ENCODE measurements around the gene GPR31. TPM values are rescaled to one million over a fixed set of nuclear protein-coding genes. Genes with fewer than 3 reads are reported as not detected.

Gene GPR31
- total RNA-seq, 1 donor from 2014 or later = not detected

- H3K36me3 Mint-ChIP-seq (ENCODE audit: unreplicated experiment) = no peaks in the 10 kb centered on the region
- DNase-seq (ENCODE audit: extremely low spot score, unreplicated experiment) = no peak
- no peaks in the 10 kb centered on the region for H3K27me3 Mint-ChIP-seq (ENCODE audit: unreplicated experiment)
- H3K27ac Mint-ChIP-seq (ENCODE audit: unreplicated experiment) = no peak overlapping the region
- H3K9me3 Mint-ChIP-seq (ENCODE audit: unreplicated experiment) = no peaks in the 10 kb centered on the region
- H3K4me3 Mint-ChIP-seq (ENCODE audit: unreplicated experiment) = no peak overlapping the region
- TF ChIP-seq CTCF (IDR thresholded peaks at IDR 0.05) = no peak
- no peaks in the 10 kb centered on the region for H3K4me1 Mint-ChIP-seq (ENCODE audit: unreplicated experiment)
Observed at GRCh38 chr6:167124753-167125152, 33.0 kb downstream of the GPR31 start.

DNA sequence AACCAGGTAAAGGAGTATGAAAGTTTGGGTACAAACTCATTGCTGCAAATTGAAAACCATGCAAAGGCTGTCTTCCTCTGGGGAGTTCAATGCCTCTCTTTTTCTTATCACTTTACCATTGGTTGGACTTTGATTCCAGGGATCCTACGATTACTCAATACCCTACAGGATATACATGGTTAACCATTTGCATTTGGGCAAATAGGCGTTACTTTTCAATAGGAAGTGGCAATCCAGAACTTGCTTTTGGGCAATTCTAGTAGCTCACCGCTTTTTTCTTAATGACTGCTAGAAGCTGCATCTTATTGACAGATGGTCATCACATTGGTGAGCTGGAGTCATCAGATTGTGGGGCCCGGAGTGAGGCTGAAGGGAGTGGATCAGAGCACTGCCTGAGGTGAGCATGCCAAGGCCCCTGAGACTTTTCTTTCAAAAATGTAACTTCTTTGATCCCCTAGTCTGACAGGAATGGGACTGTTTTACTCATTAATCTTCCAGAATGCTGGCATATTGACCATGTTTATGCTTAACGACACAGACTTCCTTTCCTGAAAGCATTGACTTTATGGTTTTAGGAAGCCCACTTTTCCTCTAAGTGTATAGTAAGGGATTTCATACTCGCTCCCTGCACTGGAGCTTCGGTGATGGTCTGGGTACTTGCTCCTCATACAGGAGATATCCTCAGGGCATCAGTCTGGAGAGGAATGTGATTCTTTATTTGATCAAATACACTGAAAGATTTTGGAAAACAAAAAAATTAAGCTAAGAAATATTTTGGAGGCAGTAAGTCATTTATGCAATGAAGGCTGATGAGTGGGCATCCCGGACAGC is 34.7 kb downstream of the GPR31 start, which contains the start of gene CCR6:
CCR6 (plus strand) TSS at position 270 of the 831 bp plus-strand sequence. CDS start 13,039 bp downstream, outside the sequence.
- Mint-ChIP-seq H3K36me3 (ENCODE audit: unreplicated experiment) (no peaks in the 10 kb centered on the region), H3K27ac (ENCODE audit: unreplicated experiment) (no peak within 1 kb of the TSS), H3K27me3 (ENCODE audit: unreplicated experiment) (no peaks in the 10 kb centered on the region), H3K4me3 (ENCODE audit: unreplicated experiment) (no peak within 1 kb of the TSS), H3K9me3 (ENCODE audit: unreplicated experiment) (peaks cover 6% of the 10 kb centered on the region), H3K4me1 (ENCODE audit: unreplicated experiment) (no peaks in the 10 kb centered on the region)
- no peak for TF ChIP-seq CTCF (IDR thresholded peaks at IDR 0.05)
- no peak for DNase-seq (ENCODE audit: extremely low spot score, unreplicated experiment)

- no peak for DNase-seq (ENCODE audit: extremely low spot score, unreplicated experiment)
- H3K27ac Mint-ChIP-seq (ENCODE audit: unreplicated experiment) = no peak overlapping the region
- H3K4me1 Mint-ChIP-seq (ENCODE audit: unreplicated experiment) = no peaks in the 10 kb centered on the region
- no peak for TF ChIP-seq CTCF (IDR thresholded peaks at IDR 0.05)
- no peaks in the 10 kb centered on the region for H3K36me3 Mint-ChIP-seq (ENCODE audit: unreplicated experiment)
- H3K9me3 Mint-ChIP-seq (ENCODE audit: unreplicated experiment) = peaks cover 7% of the 10 kb centered on the region
- no peaks in the 10 kb centered on the region for H3K27me3 Mint-ChIP-seq (ENCODE audit: unreplicated experiment)
- no peak overlapping the region for H3K4me3 Mint-ChIP-seq (ENCODE audit: unreplicated experiment)
Observed at GRCh38 chr6:167122041-167122826, 35.5 kb downstream of the GPR31 start.

DNA sequence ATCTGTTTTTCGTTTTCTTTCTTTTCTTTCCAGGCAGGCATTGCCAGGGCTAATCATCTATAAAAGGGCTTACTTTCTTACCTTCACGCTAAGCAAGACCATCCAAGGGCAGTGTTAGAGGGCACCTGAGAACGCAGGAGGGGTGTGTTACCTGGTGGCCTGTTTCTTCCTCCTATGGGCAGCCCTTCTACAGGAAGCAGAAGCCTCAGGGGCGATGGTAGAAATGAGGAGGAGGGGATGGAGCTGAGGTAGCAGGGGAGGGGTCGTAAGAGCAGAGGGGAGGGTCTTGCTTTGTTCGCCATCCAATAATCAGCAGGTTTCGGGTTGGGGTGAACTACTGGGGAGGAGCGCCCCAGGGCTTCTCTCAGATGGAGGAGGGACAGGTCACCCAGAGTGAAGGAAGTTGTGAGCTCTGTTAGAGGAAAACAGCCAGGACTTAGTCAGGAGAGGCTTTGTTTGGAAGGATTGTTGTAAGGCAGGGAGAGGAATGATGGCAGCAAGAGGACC is 36.4 kb downstream of the GPR31 start:
- H3K9me3 Mint-ChIP-seq (ENCODE audit: unreplicated experiment) = peaks cover 7% of the 10 kb centered on the region
- no peak overlapping the region for H3K27ac Mint-ChIP-seq (ENCODE audit: unreplicated experiment)

More for the DNA sequence above, 36.4 kb downstream of the GPR31 start:
- TF ChIP-seq CTCF (IDR thresholded peaks at IDR 0.05) = no peak
- no peaks in the 10 kb centered on the region for H3K27me3 Mint-ChIP-seq (ENCODE audit: unreplicated experiment)
- H3K4me3 Mint-ChIP-seq (ENCODE audit: unreplicated experiment) = no peak overlapping the region
- H3K4me1 Mint-ChIP-seq (ENCODE audit: unreplicated experiment) = no peaks in the 10 kb centered on the region
- no peaks in the 10 kb centered on the region for H3K36me3 Mint-ChIP-seq (ENCODE audit: unreplicated experiment)
- no peak for DNase-seq (ENCODE audit: extremely low spot score, unreplicated experiment)
